Activated CD4-positive, alpha-beta T cell treated with anti-CD3 and anti-CD28 coated beads, Interleukin-2, Interleukin-4, amounts not matched to agents 100 ng/mL and 50 ng/mL, durations not matched to agents 16 hours and 8 hours (primary cell): ENCODE measurements around the gene CEP78.

ENCODE experiments used
- DNase-seq: peaks from one replicate; pipeline ENCODE4 v3.0.0-alpha.2; 2020; ENCODE audit warnings: low spot score

The CEP78 gene

GRCh38 chr9:78307360-78307759, 71.5 kb downstream of the CEP78 start:
- DNase-seq, result no peak

- DNase-seq, result no peak
Observed at GRCh38 chr9:78309066-78309465, 73.2 kb downstream of the CEP78 start.

DNA sequence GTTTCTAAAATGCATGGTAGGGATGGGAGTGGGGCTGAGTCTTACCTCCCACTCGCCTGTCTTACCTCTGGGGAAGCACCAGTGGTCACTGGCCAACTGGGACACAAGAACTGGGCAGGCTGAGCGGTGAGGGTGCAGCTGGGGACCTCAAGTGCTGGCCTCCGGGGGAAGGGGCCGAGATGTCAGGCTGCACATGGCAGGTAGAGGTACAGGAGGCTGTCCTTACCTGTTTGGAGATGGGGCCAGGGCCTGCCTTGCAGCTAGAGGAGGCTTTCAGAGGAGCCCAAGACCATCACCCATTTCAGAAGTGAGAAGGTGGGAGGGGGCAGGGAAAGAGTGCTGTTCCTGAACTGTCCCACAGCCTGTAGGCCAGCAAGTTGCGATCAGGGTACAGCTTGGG, 75.2 kb downstream of the CEP78 start:
- DNase-seq, result no peak

GRCh38 chr9:78311886-78312524, 76.1 kb downstream of the CEP78 start:
- DNase-seq, result no peak

DNA sequence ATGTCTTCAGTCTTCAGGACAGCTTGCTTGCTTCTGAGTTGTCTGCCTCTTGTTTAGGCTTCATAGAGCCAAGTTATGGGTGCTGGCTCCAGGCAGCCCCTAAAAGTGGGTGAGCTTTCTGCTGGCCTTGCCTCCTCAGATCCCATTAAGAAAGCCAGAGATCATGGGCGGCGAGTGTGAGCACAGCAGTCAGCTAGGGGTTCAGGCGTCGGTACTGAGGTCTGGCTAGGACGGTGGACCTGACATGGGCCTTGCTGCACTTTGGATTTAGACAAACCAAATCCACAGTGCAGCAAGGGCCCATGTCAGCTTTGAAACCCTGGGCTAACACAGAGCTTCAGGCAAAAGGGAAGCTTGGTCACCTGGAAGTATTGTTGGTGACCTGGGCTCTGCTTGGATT, 78.7 kb downstream of the CEP78 start:
- DNase-seq, result no peak

DNA sequence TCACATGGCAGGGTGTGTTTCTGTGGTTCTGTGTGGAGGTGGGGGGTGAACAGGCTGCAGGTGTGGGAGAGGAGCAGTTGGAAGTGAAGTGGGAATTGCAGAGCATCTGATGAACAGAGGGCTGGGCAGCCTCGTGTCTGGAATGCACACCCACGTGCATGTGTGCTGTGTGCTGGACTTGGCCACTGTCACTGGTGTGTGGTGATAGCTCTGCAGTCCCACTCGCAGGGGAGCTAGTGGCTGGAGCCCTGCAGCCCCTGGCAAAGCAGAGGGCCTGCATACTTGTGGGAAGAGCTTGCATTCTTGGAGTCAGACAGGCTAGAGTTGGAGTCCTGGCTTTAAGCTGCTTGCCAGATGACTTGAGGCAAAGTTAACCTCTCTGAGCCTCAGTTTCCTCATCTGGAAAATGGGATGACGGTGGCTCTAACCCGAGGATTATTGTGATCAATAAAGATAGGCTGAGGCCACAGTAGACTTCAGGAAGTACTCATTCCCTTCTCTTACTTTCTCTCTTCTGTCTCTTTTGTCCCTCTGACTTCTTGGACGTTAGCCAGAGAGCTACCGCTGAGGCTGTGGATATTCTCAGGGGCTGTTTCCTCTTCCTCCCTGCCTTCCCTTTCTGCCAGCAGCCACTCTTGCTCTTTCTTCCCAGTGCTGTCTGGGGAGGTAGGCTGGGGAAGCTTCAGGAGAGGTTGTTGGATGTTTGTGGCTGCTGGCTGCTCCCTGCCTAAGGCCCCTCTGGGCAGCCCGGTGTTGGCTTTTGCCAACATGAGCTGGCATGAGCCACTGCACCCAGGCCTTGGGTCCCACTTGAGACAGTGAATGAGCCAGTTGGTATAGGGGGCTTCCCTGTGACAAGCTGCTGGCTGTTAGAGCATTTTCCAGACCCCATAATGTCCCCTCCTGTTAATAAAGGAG, 79.3 kb downstream of the CEP78 start:
- DNase-seq, result no peak

GRCh38 chr9:78316166-78316892, 80.5 kb downstream of the CEP78 start:
- no peak for DNase-seq

GRCh38 chr9:78319197-78320029, 83.5 kb downstream of the CEP78 start:
- no peak for DNase-seq

- no peak for DNase-seq
Observed at GRCh38 chr9:78320030-78320693, 84.3 kb downstream of the CEP78 start.

GRCh38 chr9:78320875-78321496, 85.1 kb downstream of the CEP78 start:
- DNase-seq, result no peak

GRCh38 chr9:78321505-78321904, 85.6 kb downstream of the CEP78 start:
- DNase-seq, result no peak

GRCh38 chr9:78324068-78324650, 88.3 kb downstream of the CEP78 start:
- DNase-seq, result no peak

GRCh38 chr9:78324682-78325081, 88.8 kb downstream of the CEP78 start:
- DNase-seq, result no peak

DNA sequence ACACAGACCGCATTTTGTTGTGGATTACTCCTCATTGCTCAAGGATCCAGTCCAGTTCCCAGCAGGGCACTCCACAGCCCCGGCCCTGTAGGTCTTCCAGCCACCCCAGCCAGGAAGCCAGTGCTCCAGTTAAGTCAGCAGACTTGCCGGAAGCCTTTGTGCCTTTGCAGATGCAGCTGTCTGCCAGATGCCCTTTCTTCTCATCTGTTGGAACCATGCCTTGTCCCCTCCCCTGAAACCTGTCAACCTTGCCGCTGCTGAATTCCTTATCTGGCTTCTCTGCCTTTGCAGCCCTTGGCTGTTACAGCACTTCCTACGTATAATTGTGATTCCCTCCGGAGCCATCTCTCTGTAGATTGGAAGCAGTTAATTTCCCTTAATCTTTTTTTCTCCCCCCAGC, 89.5 kb downstream of the CEP78 start:
- no peak for DNase-seq

DNA sequence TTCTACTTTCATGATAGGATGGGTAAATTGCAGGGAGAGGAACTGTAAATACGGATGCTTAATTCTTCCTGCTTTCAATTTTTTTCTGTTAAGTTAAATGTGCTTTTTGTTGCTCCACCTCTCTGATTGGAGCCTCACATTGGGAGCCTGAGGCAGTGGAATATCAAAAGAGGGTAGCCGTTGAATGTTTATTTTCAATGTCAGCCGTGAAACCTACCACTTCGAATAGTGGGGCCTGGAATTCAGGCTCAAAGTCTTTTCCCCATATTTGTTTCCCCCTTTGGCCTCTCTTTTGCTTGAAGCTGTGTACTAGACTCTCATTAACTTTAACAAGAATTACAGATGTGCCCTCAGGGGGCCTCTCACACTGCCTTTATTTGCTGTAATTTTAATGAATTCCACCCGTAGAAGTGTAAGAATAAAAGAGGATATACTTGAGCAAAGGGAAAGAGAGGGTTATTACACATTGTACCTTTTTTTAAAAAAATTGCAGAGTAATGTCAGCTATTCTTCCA, 90.0 kb downstream of the CEP78 start:
- DNase-seq, result no peak

- no peak for DNase-seq
Observed at GRCh38 chr9:78326564-78326963, 90.7 kb downstream of the CEP78 start.
